GM19035 (cell line): Measurements from ENCODE around the gene GOLGA5.
"Not testable (repeated sequence)": the region's sequence is repeated elsewhere in the genome, so short reads cannot be mapped to it uniquely, and the experiment has no call there.

ENCODE experiments used
- ATAC-seq: cut with Tn5 transposase; IDR thresholded peaks from one replicate; pipeline ENCODE4 v1.9.1; 2021; ENCODE audit not compliant: unreplicated experiment

GOLGA5 gene

GRCh38 chr14:92778868-92779565, 15.1 kb upstream of the GOLGA5 start:
- not testable (repeated sequence) for ATAC-seq

- ATAC-seq, result no peak
Measured at GRCh38 chr14:92780444-92781232, 13.5 kb upstream of the GOLGA5 start.

GRCh38 chr14:92781350-92781749, 12.8 kb upstream of the GOLGA5 start:
- no peak for ATAC-seq

- peak; percentile 62 for ATAC-seq
Measured at GRCh38 chr14:92783813-92784431, 10.2 kb upstream of the GOLGA5 start.

GRCh38 chr14:92785667-92786426, 8.3 kb upstream of the GOLGA5 start:
- ATAC-seq, result no peak

- ATAC-seq, result no peak
Measured at GRCh38 chr14:92786427-92786756, 7.7 kb upstream of the GOLGA5 start.

GRCh38 chr14:92787554-92787953, 6.6 kb upstream of the GOLGA5 start:
- no peak for ATAC-seq

GRCh38 chr14:92789457-92790089, 4.5 kb upstream of the GOLGA5 start:
- no peak for ATAC-seq

GRCh38 chr14:92792885-92793284, 1.2 kb upstream of the GOLGA5 start:
- no peak for ATAC-seq

GRCh38 chr14:92794547-92794941, 439 bp downstream of the GOLGA5 start:
- peak; percentile 13 for ATAC-seq

GRCh38 chr14:92794961-92795360, 856 bp downstream of the GOLGA5 start:
- no peak for ATAC-seq

GRCh38 chr14:92797935-92798653, 4.0 kb downstream of the GOLGA5 start:
- no peak for ATAC-seq

GRCh38 chr14:92798811-92799210, 4.7 kb downstream of the GOLGA5 start:
- no peak for ATAC-seq

- ATAC-seq, result no peak
Measured at GRCh38 chr14:92800012-92800411, 5.9 kb downstream of the GOLGA5 start.

- ATAC-seq, result no peak
Measured at GRCh38 chr14:92800525-92800924, 6.4 kb downstream of the GOLGA5 start.

GRCh38 chr14:92801917-92802316, 7.8 kb downstream of the GOLGA5 start:
- no peak for ATAC-seq

GRCh38 chr14:92802678-92803077, 8.6 kb downstream of the GOLGA5 start:
- no peak for ATAC-seq

- no peak for ATAC-seq
Measured at GRCh38 chr14:92813201-92813600, 19.1 kb downstream of the GOLGA5 start.

GRCh38 chr14:92819011-92819597, 25.0 kb downstream of the GOLGA5 start:
- ATAC-seq, result no peak
